Measurements from ENCODE around the gene BAIAP2.

The BAIAP2 gene, protein sequence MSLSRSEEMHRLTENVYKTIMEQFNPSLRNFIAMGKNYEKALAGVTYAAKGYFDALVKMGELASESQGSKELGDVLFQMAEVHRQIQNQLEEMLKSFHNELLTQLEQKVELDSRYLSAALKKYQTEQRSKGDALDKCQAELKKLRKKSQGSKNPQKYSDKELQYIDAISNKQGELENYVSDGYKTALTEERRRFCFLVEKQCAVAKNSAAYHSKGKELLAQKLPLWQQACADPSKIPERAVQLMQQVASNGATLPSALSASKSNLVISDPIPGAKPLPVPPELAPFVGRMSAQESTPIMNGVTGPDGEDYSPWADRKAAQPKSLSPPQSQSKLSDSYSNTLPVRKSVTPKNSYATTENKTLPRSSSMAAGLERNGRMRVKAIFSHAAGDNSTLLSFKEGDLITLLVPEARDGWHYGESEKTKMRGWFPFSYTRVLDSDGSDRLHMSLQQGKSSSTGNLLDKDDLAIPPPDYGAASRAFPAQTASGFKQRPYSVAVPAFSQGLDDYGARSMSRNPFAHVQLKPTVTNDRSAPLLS

DNA sequence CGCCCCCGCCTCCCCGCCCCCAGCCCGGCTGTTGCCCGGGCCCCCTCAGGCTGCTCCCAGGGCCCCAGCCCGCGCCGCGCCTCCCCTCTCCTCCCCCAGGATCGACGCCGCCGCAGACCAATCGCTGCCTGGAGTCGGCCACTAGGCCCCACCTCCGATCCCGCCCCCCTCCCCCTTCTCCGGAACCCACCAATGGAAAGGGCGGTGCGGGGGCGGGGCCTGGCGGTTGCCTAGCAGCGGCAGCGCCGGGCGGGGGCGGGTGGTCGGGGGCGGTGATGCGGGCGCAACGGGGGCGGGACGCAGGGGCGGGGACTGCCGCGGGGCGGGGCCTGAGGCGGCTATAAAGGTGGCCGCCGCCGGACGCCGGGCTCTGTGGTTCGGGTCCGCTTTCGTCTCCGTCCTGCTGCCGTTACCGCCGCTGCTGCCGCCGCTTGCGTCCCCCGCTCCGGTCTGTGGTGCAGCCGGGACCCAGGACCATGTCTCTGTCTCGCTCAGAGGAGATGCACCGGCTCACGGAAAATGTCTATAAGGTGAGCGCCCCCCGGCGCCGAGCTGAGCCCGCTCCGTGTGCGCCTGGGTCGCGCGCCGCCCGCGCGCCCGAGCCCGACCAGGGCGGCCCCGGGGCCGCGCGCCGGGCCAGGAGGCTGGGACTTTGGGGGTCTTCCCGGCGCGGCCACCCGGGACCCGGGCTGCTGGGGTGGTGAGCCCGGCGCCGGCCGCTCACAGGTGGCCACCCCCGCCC, at the start of gene BAIAP2:
Gene BAIAP2, plus strand, starts transcription at position 373 of the 742 bp plus-strand sequence. Its CDS starts 104 bp downstream, at position 477.
- Histone ChIP-seq H3K4me3 (ENCODE audit: low read length, poor library complexity, severe bottlenecking) (peak within 1 kb of the TSS; percentile 81), H2AFZ (ENCODE audit: low read length) (peak within 1 kb of the TSS; percentile 73; the same call in 1 of the 2 replicates), H3K9ac (ENCODE audit: low read depth, low read length, poor library complexity, severe bottlenecking) (peak within 1 kb of the TSS; percentile 62), H3F3A (ENCODE audit: low read depth) (no peaks in the 10 kb centered on the region), H4K20me1 (ENCODE audit: insufficient read depth, low read length, poor library complexity, severe bottlenecking) (no peaks in the 10 kb centered on the region), H3K79me2 (ENCODE audit: insufficient read depth, low read length) (no peaks in the 10 kb centered on the region), H3K9me3 (ENCODE audit: insufficient read depth, low read depth, low read length) (no peaks in the 10 kb centered on the region), H3K36me3 (ENCODE audit: insufficient read depth, low read length) (no peaks in the 10 kb centered on the region), H3K4me2 (ENCODE audit: low read depth, low read length, poor library complexity, severe bottlenecking) (peak within 1 kb of the TSS; percentile 82), H3K27me3 (ENCODE audit: insufficient read depth, low read length, poor library complexity, severe bottlenecking) (peaks cover 4% of the 10 kb centered on the region), H3K4me1 (ENCODE audit: insufficient read depth, low read length, poor library complexity, severe bottlenecking) (peaks cover 4% of the 10 kb centered on the region), H3K9me2 (replicated peaks; ENCODE audit: low read depth, low read length) (no peaks in the 10 kb centered on the region)
- TF ChIP-seq, protein P1, sequence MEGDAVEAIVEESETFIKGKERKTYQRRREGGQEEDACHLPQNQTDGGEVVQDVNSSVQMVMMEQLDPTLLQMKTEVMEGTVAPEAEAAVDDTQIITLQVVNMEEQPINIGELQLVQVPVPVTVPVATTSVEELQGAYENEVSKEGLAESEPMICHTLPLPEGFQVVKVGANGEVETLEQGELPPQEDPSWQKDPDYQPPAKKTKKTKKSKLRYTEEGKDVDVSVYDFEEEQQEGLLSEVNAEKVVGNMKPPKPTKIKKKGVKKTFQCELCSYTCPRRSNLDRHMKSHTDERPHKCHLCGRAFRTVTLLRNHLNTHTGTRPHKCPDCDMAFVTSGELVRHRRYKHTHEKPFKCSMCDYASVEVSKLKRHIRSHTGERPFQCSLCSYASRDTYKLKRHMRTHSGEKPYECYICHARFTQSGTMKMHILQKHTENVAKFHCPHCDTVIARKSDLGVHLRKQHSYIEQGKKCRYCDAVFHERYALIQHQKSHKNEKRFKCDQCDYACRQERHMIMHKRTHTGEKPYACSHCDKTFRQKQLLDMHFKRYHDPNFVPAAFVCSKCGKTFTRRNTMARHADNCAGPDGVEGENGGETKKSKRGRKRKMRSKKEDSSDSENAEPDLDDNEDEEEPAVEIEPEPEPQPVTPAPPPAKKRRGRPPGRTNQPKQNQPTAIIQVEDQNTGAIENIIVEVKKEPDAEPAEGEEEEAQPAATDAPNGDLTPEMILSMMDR (conservative IDR thresholded peaks at IDR 0.05; ENCODE audit: low read length): peak; percentile 29
- no peak for TF ChIP-seq EZH2phosphoT487 (IDR thresholded peaks at IDR 0.05; ENCODE audit: borderline replicate concordance)

DNA sequence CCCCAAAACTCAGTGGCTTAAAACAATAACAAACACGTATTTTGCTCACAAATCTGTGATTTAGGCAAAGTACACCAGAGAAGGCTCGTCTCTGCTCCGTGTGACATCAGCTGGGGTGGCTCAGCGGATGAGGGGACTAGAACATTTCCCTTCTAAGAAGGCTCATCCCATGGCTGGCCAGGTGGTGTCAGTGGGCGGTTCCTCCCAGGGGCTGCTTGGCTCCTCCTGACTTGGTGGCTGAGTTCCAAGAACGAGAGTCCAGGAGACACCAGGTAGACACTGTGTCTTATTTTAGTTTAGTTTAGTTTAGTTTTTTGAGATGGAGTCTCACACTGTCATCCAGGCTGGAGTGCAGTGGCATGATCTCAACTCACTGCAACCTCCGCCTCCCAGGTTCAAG, 48.9 kb upstream of the BAIAP2 start:
- no peaks in the 10 kb centered on the region for H4K20me1 ChIP-seq (ENCODE audit: insufficient read depth, low read length, poor library complexity, severe bottlenecking)
- no peak overlapping the region for H3K9ac ChIP-seq (ENCODE audit: low read depth, low read length, poor library complexity, severe bottlenecking)
- no peaks in the 10 kb centered on the region for H3K9me2 ChIP-seq (replicated peaks; ENCODE audit: low read depth, low read length)
- no peaks in the 10 kb centered on the region for H3K36me3 ChIP-seq (ENCODE audit: insufficient read depth, low read length)
- no peak overlapping the region for H3K4me3 ChIP-seq (ENCODE audit: low read length, poor library complexity, severe bottlenecking)
- H2AFZ ChIP-seq (ENCODE audit: low read length): no peak overlapping the region
- H3K27me3 ChIP-seq (ENCODE audit: insufficient read depth, low read length, poor library complexity, severe bottlenecking): no peaks in the 10 kb centered on the region
- H3F3A ChIP-seq (ENCODE audit: low read depth): no peaks in the 10 kb centered on the region
- H3K9me3 ChIP-seq (ENCODE audit: insufficient read depth, low read depth, low read length): no peaks in the 10 kb centered on the region
- peaks cover 3% of the 10 kb centered on the region for H3K4me1 ChIP-seq (ENCODE audit: insufficient read depth, low read length, poor library complexity, severe bottlenecking)
- no peaks in the 10 kb centered on the region for H3K79me2 ChIP-seq (ENCODE audit: insufficient read depth, low read length)
- TF ChIP-seq EZH2phosphoT487 (IDR thresholded peaks at IDR 0.05; ENCODE audit: borderline replicate concordance): no peak
- TF ChIP-seq, protein P1 (conservative IDR thresholded peaks at IDR 0.05; ENCODE audit: low read length): no peak
- no peak overlapping the region for H3K4me2 ChIP-seq (ENCODE audit: low read depth, low read length, poor library complexity, severe bottlenecking)

DNA sequence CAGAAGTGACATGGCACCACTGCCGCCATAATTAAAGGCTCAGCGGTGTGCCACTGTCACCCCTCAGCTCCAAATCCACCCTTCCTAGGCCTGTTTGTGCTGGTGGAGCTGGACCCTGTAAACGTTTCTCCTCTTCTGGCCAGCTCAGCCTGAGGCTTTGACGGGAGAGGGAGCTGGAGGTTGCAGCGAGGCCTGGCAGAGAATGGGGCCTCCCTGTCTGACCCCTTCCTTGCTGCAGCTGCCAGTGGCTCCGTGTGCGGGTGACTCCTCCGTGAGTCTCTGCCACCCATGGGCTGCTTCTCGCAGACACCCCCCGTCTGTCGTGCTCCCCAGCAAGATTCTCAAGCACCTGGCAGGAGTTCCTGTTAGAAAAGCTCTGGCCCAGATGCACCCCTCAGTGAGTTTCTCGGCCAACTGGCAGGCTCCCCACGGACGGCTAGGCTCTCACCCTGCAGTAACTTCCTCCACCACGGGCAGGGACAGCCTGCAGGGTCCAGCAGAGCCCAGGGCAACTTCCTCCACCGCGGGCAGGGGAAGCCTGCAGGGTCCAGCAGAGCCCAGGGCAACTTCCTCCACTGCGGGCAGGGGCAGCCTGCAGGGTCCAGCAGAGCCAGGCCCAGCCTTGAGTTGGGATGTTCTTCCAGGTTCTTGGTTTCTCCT, 48.0 kb upstream of the BAIAP2 start:
- Histone ChIP-seq H2AFZ (ENCODE audit: low read length) (no peak overlapping the region), H3F3A (ENCODE audit: low read depth) (no peaks in the 10 kb centered on the region), H3K4me2 (ENCODE audit: low read depth, low read length, poor library complexity, severe bottlenecking) (no peak overlapping the region), H3K4me3 (ENCODE audit: low read length, poor library complexity, severe bottlenecking) (no peak overlapping the region), H3K4me1 (ENCODE audit: insufficient read depth, low read length, poor library complexity, severe bottlenecking) (peaks cover 4% of the 10 kb centered on the region), H4K20me1 (ENCODE audit: insufficient read depth, low read length, poor library complexity, severe bottlenecking) (no peaks in the 10 kb centered on the region), H3K9me2 (replicated peaks; ENCODE audit: low read depth, low read length) (no peaks in the 10 kb centered on the region), H3K9ac (ENCODE audit: low read depth, low read length, poor library complexity, severe bottlenecking) (no peak overlapping the region), H3K79me2 (ENCODE audit: insufficient read depth, low read length) (peaks cover 2% of the 10 kb centered on the region; the same call in 1 of the 2 replicates), H3K36me3 (ENCODE audit: insufficient read depth, low read length) (no peaks in the 10 kb centered on the region), H3K27me3 (ENCODE audit: insufficient read depth, low read length, poor library complexity, severe bottlenecking) (no peaks in the 10 kb centered on the region), H3K9me3 (ENCODE audit: insufficient read depth, low read depth, low read length) (no peaks in the 10 kb centered on the region)
- no peak for TF ChIP-seq EZH2phosphoT487 (IDR thresholded peaks at IDR 0.05; ENCODE audit: borderline replicate concordance)
- TF ChIP-seq, protein P1 (conservative IDR thresholded peaks at IDR 0.05; ENCODE audit: low read length): no peak

All from Loucy (cell line).